GM19455 (cell line): ENCODE measurements around the gene LBHD2.

Experiments used
- ATAC-seq: cut with Tn5 transposase; IDR thresholded peaks from one replicate; pipeline ENCODE4 v1.9.1; 2021; ENCODE audit not compliant: unreplicated experiment

LBHD2 gene

DNA sequence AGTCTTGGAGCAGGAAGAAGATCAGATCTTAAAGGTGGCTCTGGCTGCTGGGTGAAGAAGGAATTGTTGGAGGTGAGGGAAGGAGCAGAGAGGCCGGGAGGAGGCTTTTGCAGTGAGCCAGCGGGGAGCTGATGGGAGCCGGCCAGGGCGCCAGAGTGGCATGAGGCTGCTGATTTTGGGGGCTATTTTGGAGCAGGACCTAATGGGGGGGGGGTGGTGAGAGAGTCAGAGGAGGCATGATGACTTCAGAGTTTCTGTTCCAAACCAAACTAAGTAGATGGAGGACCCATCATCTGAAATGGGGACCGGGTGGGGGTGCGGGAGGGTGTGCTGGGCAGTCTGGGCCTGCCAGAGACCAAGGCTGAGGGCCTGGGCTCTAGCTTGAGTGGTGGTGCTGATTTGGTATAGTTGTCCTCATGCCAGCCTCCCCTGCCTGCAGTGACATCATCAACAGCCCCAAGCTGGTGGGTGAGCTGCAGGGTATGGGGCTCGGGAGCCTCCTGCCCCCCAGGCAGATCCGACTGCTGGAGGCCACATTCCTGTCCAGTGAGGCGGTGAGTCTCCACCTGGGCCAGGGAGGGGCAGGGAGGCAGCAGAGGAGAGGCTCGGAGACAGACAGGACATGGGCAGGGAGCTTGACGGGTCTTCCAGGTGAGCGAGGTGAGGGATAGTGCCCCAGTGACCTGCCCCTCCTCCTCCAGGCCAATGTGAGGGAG, 45.4 kb downstream of the LBHD2 start:
- no peak for ATAC-seq

DNA sequence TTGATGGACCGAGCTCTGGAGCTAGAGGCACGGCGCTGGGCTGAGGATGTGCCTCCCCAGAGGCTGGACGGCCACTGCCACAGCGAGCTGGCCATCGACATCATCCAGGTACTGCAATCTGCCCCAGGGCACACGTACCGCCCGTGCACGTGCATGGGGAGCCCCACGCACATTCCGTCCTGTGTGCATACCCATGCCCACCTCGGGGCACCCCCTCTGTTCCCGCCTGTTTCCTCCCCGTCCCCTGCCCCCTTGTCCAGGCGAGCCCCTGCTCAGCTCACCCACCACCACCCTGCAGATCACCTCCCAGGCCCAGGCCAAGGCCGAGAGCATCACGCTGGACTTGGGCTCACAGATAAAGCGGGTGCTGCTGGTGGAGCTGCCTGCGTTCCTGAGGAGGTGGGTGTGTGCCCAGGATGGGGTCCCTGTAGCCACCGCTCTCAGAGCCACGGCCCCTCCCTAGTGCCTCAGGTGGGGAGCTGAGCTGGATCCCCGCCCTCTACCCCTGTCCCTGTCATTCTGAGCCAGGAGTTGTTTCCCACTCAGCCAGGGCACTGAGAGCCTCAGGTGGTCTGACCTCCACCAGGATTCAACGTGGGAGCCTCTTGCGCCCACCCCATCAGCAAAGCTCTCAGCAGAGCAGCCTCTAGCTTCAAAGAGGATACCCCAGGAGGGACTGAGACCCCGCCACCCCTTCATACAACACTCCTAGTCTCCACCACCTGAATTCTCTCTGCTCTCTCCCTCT, 46.2 kb downstream of the LBHD2 start:
- ATAC-seq = no peak

DNA sequence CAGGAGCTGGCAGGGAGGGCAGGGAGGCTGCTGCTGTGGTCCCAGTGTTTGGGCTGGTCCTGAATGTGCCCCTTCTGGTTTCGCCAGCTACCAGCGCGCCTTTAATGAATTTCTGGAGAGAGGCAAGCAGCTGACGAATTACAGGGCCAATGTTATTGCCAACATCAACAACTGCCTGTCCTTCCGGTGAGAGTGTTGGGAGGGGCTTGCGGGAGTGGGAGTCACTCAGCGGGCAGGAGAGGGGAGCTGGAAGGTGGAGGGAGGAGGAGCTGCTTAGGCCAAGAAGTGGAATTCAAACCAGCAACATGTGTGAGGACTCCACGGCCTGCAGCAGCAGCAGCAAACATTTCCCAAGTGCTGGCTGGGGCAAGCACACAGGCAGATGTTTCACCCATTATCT, 47.0 kb downstream of the LBHD2 start:
- ATAC-seq = no peak

DNA sequence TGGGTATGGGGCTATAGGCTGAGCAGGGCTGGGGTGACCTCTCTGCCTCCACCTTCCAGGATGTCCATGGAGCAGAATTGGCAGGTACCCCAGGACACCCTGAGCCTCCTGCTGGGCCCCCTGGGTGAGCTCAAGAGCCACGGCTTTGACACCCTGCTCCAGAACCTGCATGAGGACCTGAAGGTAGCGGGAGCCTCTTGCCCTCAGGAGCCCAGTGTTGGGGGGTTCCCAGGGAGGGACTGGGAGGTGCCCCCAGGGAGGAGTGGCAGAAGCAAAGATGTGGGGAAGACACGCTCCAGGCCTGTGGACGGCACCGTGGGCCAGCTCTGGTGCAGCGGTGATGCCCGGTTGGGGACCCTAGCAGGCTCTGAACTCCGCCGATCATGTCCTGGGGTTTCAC, 47.6 kb downstream of the LBHD2 start:
- no peak for ATAC-seq

- no peak for ATAC-seq
Observed at GRCh38 chr14:103132381-103133209, 48.6 kb downstream of the LBHD2 start.

DNA sequence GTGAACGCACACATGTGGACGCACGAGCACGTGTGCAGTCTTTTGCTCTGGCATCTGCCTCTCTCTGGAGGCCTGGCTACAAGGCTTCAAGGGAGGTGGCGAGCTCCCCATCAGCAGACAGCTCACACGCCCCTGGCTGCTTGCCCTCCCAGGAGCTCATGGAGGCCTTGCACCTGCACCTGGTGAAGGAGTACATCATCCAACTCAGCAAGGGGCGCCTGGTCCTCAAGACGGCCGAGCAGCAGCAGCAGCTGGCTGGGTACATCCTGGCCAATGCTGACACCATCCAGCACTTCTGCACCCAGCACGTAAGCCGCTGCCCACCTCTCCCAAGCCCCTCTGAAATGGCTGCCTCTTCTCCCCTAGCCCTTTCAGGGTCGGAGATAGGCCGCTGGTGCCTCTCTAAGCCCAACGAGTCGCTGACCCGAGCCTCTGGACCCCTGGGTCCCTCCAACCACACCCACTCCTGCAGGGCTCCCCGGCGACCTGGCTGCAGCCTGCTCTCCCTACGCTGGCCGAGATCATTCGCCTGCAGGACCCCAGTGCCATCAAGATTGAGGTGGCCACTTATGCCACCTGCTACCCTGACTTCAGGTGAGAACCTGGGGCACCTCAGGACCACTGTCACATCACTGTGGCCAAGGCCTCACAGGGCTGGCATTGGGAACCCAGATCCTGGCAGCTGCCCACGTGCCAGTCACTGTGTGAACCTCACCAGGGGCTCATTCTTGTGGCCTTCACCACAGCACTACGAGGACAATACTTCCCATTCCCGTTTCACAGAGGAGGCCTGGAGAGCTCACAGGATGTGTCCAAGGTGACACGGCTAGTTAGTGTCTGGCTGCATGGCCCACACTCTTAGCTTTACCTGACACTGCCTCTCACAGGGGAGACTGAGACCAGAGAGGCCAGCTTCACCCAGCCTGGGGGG, 49.5 kb downstream of the LBHD2 start:
- ATAC-seq = no peak

DNA sequence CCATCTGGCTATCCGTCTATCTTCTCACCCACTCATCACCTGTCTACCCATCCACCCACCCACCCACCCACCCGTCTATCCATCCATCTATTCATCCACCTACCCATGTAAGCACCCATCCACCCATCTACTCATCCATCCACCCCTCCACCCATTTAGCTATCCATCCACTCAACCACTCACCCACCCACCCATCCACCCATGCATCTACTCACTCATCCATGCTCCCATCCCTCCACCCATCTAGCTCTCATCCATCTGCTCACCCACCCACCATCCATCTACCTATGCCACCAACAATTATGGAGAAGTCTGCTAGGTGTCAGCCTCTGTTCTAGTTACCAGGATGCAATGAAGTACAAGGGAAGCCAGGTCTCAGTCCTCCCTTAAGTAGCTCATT, 50.4 kb downstream of the LBHD2 start:
- ATAC-seq = no peak

- no peak for ATAC-seq
Observed at GRCh38 chr14:103134919-103135318, 50.9 kb downstream of the LBHD2 start.

- no peak for ATAC-seq
Observed at GRCh38 chr14:103135333-103136260, 51.6 kb downstream of the LBHD2 start.

GRCh38 chr14:103136388-103137271, 52.6 kb downstream of the LBHD2 start:
- no peak for ATAC-seq

DNA sequence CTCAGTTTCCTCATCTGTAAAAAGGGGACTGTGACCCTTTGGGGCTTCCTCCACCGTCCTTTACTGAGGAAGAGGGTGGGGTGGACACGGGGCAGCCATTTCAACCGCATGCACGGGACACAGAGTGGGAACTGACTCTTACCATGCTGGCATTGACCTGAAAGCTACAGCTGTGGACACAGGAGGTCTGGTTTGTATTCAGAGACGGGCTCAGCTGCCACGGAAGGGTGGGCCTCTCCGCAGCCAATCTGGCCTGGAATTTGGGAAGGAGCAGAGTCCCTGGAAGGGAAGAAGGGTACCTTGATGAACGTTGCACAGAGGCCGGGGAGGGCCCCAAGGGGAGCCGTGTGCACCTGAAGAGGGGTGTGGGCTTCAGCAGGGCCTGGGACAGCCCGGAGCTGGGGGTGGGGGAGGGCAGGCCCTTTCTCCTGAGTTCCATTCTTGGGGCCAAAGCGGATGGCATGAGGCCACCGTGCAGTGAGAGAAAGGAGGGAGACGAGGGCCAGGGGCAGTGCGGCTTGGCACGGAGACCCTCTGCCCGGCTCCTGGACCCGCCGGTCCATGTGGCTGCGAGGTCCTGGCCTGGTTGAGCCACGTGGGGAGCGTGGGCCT, 53.8 kb downstream of the LBHD2 start:
- ATAC-seq = no peak

DNA sequence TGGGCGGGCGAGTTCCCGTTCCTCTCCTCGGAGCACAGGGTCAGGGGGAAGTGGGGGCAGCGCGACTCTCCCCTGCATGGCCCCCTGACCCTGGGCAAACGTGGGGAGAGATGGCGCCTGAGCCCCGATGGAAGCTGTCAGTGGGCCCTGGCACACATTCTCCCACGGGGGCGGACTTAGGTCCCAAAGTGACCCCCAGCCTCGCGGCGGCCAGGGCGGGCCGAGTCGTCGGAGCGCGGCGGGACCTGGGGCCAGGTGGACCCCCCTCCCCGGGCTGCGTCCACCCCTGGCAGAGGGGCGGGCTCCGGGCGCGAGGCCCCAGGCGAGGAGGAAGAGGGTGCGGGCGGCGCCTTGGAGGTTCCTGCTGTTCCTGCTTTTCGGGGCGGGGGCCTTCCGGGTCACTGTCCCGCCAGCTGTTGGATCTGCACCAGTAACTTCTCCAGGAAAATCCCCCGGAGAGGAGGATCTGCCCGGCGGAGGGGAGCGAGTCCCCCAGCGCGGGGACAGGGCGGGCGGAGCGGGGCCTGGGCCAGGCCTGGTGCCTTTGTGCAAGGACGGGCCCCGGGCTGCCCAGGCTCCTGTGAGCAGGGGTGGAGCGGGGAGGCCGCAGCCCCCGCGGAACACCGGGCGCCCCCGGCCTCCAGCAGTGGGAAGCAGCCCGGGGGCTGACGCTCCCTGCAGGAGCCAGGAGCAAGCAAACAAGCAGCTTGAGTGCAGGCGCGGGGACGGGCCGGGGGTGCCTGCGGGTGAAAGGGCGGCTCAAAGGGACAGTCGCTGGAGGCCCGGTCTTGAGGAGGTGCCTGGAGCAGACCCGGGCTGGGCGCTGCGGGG, 54.5 kb downstream of the LBHD2 start:
- no peak for ATAC-seq

DNA sequence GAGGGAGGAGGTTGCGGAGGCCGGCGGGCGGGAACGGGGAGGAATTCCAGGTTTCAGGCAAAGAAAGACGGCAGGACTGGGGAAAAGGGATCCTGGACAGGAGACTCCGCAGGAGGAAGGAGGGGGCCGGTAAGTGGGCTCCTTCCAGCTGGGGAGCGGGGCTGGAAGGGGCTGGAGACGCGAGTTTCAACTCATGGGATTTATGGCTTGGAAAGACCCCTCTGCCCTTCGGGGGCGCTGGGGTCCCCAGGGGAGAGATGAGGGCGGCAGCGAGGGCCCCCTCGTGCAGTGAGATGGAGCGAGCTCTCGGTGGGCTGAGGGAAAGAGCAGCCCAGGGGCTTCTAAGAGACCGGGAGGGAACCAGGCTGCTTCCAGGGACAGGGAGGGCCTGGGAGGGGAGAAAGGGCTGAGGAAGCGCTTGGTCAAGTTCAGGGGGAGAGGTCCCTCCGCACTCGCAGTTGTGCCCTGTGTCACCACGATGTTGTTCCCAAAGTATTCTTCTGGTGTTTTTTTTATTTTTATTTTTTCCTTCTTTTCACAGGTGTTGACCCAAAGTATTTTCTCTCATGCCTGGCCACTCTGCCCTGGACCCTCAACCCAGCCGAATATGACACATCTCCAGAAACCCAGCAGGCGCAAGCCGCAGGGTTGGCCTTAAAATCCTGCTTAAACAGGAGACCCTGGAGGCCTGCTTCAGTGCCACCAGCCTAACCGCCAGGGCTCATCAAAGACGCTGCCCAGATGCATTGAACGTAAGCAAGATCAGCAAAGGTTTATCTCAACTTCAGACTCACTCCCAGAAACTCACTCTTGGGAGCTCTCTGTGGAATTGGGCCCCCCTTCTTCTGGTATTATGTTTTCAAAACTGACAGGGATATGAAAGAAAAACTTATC, 55.4 kb downstream of the LBHD2 start:
- no peak for ATAC-seq
